Tongue (tissue), 2 donors: ENCODE results near the gene HS1BP3. TPM values are rescaled to one million over a fixed set of nuclear protein-coding genes. Genes with fewer than 3 reads are reported as not detected.
A peak's percentile ranks its signal among the peaks of the same experiment; 100 is the strongest.

Experiments used
- DNase-seq: peaks from one replicate; pipeline ENCODE4 v3.0.0-alpha.2; 2015
- total RNA-seq: library from RNA; depleted of rRNA; stranded (reverse); fragments of >200 nt; gene quantifications from one replicate; pipeline ENCODE4 v1.2.3, GENCODE V29; 2014

HS1BP3 gene
- total RNA-seq, 1 donor from 2014 or later = 13.7 TPM

- no peak for DNase-seq
These were observed 51.8 kb downstream of the HS1BP3 start for GRCh38 chr2:20599001-20599600.

GRCh38 chr2:20597860-20598183, 53.1 kb downstream of the HS1BP3 start:
- no peak for DNase-seq

GRCh38 chr2:20596973-20597859, 53.7 kb downstream of the HS1BP3 start:
- DNase-seq = no peak

GRCh38 chr2:20596193-20596972, 54.5 kb downstream of the HS1BP3 start:
- DNase-seq = no peak

GRCh38 chr2:20595439-20596192, 55.3 kb downstream of the HS1BP3 start:
- no peak for DNase-seq

GRCh38 chr2:20594957-20595356, 55.9 kb downstream of the HS1BP3 start:
- DNase-seq = no peak

GRCh38 chr2:20594048-20594750, 56.7 kb downstream of the HS1BP3 start:
- DNase-seq = no peak

GRCh38 chr2:20593072-20594034, 57.5 kb downstream of the HS1BP3 start:
- no peak for DNase-seq

GRCh38 chr2:20592106-20593071, 58.5 kb downstream of the HS1BP3 start:
- no peak for DNase-seq

GRCh38 chr2:20590704-20591515, 60.0 kb downstream of the HS1BP3 start:
- peak; percentile 86 for DNase-seq

GRCh38 chr2:20589975-20590703, 60.8 kb downstream of the HS1BP3 start:
- DNase-seq = no peak

- DNase-seq = no peak
These were observed 61.7 kb downstream of the HS1BP3 start for GRCh38 chr2:20588918-20589871.

GRCh38 chr2:20585710-20586594, 64.9 kb downstream of the HS1BP3 start:
- no peak for DNase-seq

- no peak for DNase-seq
These were observed 65.6 kb downstream of the HS1BP3 start for GRCh38 chr2:20585359-20585709.
